Mammary epithelial cell (primary cell): ENCODE data around the gene DDHD1.

ENCODE experiments used
- EZH2 ChIP-seq: IDR thresholded peaks from 2 replicates; pipeline ENCODE4 v1.6.1; 2012; ENCODE audit warnings: low read length, inconsistent platforms, borderline replicate concordance
- TF ChIP-seq, protein P1 (sequence below), 2 donors: IDR thresholded peaks in 1 of 2; conservative IDR thresholded peaks in 1 of 2; 2 replicates each; pipeline ENCODE4 v1.5.1; 2011 to 2012; ENCODE audit warnings: inconsistent platforms in 2 of 2, low read length in 2 of 2, mild to moderate bottlenecking in 2 of 2, control low read depth in 1 of 2, low read depth in 1 of 2; ENCODE audit not compliant: insufficient read depth in 1 of 2; ENCODE audit errors: extremely low read depth in 1 of 2

DNA sequence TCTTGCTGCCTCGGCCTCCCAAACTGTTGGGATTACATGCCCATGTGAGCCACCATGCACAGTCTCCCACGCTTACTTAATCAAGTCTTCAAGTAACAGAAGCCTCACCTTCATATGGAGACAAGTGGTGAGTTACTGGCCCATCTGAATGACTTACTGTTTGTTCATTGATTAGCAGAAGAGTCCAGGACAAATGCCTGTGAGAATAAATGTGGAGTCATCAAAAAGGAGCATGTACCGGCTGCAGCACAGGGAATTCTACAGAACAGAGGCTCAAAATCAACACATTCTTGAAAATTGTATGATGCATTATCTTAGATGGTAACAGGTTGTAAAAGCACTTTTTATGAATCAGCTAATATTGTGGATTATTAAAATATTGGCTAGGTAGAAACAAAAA lies 129.8 kb downstream of the DDHD1 start:
- TF ChIP-seq, protein P1, sequence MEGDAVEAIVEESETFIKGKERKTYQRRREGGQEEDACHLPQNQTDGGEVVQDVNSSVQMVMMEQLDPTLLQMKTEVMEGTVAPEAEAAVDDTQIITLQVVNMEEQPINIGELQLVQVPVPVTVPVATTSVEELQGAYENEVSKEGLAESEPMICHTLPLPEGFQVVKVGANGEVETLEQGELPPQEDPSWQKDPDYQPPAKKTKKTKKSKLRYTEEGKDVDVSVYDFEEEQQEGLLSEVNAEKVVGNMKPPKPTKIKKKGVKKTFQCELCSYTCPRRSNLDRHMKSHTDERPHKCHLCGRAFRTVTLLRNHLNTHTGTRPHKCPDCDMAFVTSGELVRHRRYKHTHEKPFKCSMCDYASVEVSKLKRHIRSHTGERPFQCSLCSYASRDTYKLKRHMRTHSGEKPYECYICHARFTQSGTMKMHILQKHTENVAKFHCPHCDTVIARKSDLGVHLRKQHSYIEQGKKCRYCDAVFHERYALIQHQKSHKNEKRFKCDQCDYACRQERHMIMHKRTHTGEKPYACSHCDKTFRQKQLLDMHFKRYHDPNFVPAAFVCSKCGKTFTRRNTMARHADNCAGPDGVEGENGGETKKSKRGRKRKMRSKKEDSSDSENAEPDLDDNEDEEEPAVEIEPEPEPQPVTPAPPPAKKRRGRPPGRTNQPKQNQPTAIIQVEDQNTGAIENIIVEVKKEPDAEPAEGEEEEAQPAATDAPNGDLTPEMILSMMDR (conservative IDR thresholded peaks at IDR 0.05 in 1 of 2, IDR thresholded peaks at IDR 0.05 in 1 of 2; ENCODE audit: extremely low read depth in 1 of 2, insufficient read depth in 1 of 2, low read depth in 1 of 2, low read length in 2 of 2), result no peak
- no peak for TF ChIP-seq EZH2
